ENCODE measurements around the gene ARHGAP10. TPM values are rescaled to one million over a fixed set of nuclear protein-coding genes. Genes with fewer than 3 reads are reported as not detected.

The ARHGAP10 gene
- total RNA-seq, 1 experiment from 2014 or later: 4.8 TPM

DNA sequence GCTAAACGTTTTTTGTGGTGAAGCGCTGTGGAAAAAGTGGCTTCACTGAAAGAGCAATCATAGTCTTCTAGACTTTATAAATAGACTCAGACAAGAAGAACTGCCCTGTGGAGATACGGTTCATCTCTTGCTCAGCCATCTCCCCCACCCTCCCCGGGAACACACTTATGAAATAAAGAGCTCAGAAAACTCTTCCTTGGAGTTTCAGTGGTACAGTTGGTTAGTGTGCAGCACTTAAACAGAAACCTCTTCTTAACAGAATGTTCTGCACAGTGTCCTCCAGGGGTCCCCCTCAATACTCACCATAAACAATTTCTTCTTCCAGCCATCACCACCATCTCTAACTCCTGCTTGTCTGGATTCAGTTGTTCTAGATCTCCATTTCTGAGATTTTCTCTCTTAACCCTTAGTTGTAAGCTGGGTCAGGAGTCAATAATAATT, 313.0 kb downstream of the ARHGAP10 start:
- DNase-seq (ENCODE audit: low spot score): peak; percentile 52
- no peaks in the 10 kb centered on the region for H3K27me3 ChIP-seq (replicated peaks; ENCODE audit: insufficient read depth, low read depth, low read length, poor library complexity)
- H3K9me3 ChIP-seq (ENCODE audit: low read depth, low read length, poor library complexity, severe bottlenecking): no peaks in the 10 kb centered on the region
- TF ChIP-seq, protein P1, sequence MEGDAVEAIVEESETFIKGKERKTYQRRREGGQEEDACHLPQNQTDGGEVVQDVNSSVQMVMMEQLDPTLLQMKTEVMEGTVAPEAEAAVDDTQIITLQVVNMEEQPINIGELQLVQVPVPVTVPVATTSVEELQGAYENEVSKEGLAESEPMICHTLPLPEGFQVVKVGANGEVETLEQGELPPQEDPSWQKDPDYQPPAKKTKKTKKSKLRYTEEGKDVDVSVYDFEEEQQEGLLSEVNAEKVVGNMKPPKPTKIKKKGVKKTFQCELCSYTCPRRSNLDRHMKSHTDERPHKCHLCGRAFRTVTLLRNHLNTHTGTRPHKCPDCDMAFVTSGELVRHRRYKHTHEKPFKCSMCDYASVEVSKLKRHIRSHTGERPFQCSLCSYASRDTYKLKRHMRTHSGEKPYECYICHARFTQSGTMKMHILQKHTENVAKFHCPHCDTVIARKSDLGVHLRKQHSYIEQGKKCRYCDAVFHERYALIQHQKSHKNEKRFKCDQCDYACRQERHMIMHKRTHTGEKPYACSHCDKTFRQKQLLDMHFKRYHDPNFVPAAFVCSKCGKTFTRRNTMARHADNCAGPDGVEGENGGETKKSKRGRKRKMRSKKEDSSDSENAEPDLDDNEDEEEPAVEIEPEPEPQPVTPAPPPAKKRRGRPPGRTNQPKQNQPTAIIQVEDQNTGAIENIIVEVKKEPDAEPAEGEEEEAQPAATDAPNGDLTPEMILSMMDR (conservative IDR thresholded peaks at IDR 0.05; ENCODE audit: low read depth, low read length): peak; percentile 59
- TF ChIP-seq EZH2 (IDR thresholded peaks at IDR 0.05; ENCODE audit: borderline replicate concordance, low read depth, low read length, poor library complexity, severe bottlenecking): no peak
- no peak overlapping the region for H3K27ac ChIP-seq (ENCODE audit: low read depth, low read length, poor library complexity, severe bottlenecking)
- peaks cover 23% of the 10 kb centered on the region for H3K4me1 ChIP-seq (ENCODE audit: insufficient read depth, low read length, poor library complexity, severe bottlenecking)
- ChIA-PET POLR2A (ENCODE audit: low non-redundant PET) (no interaction called here), CTCF (interaction anchor here (0.7 kb wide), 1 partner anchor 1599 kb away, joined by 7 read pairs; no protein-coding TSS in a partner anchor)
- intact Hi-C loops (cut with micrococcal nuclease; ENCODE audit: unreplicated experiment): no loop called here
- BruUV-seq (replicated peaks): no TSS peak
- no peak overlapping the region for H3K4me3 ChIP-seq (ENCODE audit: low read depth, low read length, poor library complexity, severe bottlenecking)
- H3K36me3 ChIP-seq (ENCODE audit: insufficient read depth, low read length, poor library complexity, severe bottlenecking): no peaks in the 10 kb centered on the region

DNA sequence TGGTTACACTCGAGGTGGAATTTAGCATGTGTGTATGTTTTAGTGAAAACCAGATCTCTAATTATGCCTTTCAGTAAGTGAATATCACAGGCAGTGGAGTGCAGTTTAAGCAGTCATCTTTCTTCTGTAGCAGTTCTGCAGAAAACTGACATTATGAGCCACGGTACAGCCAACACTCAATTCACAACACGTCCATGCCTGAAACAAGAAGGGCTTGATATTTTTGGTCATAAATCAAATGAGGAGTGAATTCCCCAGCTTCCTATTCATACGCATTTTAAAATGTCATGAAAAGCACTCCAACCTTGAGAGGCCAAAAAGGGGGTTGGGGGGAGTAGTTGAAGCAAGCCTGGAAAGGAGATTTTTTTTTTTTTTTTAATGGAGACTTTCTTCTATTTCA, 316.7 kb downstream of the ARHGAP10 start:
- TF ChIP-seq, protein P1 (conservative IDR thresholded peaks at IDR 0.05; ENCODE audit: low read depth, low read length): no peak
- no peak for TF ChIP-seq EZH2 (IDR thresholded peaks at IDR 0.05; ENCODE audit: borderline replicate concordance, low read depth, low read length, poor library complexity, severe bottlenecking)
- Histone ChIP-seq H3K4me1 (ENCODE audit: insufficient read depth, low read length, poor library complexity, severe bottlenecking) (peaks cover 42% of the 10 kb centered on the region), H3K27ac (ENCODE audit: low read depth, low read length, poor library complexity, severe bottlenecking) (no peak overlapping the region), H3K9me3 (ENCODE audit: low read depth, low read length, poor library complexity, severe bottlenecking) (no peaks in the 10 kb centered on the region), H3K4me3 (ENCODE audit: low read depth, low read length, poor library complexity, severe bottlenecking) (no peak overlapping the region), H3K36me3 (ENCODE audit: insufficient read depth, low read length, poor library complexity, severe bottlenecking) (no peaks in the 10 kb centered on the region), H3K27me3 (replicated peaks; ENCODE audit: insufficient read depth, low read depth, low read length, poor library complexity) (no peaks in the 10 kb centered on the region)
- no TSS peak for BruUV-seq (replicated peaks)
- POLR2A ChIA-PET (ENCODE audit: low non-redundant PET): no interaction called here
- DNase-seq (ENCODE audit: low spot score): no peak
- intact Hi-C loops (cut with micrococcal nuclease; ENCODE audit: unreplicated experiment): no loop called here
- CTCF ChIA-PET: no interaction called here

DNA sequence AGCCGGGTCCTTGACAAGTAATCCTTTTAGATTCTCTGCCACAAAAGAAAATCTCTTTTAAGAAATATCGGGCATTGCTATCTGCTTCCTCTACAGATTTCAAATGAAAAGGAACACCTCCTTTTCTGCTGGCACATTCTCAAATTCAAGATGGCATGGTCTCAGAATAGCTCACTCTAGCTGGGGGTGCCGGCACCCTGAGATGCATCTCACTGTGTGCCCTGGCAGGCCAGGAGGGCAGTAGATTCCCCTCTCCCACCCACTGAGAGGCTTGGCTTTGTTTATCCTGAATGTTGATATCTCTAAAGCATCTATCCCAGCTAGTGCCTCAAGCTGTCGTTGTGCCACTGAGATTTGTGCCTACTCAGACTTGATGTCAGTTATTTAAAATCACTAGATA, 319.5 kb downstream of the ARHGAP10 start:
- H3K27ac ChIP-seq (ENCODE audit: low read depth, low read length, poor library complexity, severe bottlenecking): no peak overlapping the region
- H3K36me3 ChIP-seq (ENCODE audit: insufficient read depth, low read length, poor library complexity, severe bottlenecking): no peaks in the 10 kb centered on the region
- H3K27me3 ChIP-seq (replicated peaks; ENCODE audit: insufficient read depth, low read depth, low read length, poor library complexity): no peaks in the 10 kb centered on the region
- ChIA-PET CTCF (interaction anchor here (0.7 kb wide), 1 partner anchor 385 kb away, joined by 3 read pairs; no protein-coding TSS in a partner anchor), POLR2A (ENCODE audit: low non-redundant PET) (no interaction called here)
- peaks cover 43% of the 10 kb centered on the region for H3K4me1 ChIP-seq (ENCODE audit: insufficient read depth, low read length, poor library complexity, severe bottlenecking)
- no TSS peak for BruUV-seq (replicated peaks)
- TF ChIP-seq, protein P1 (conservative IDR thresholded peaks at IDR 0.05; ENCODE audit: low read depth, low read length): no peak
- TF ChIP-seq EZH2 (IDR thresholded peaks at IDR 0.05; ENCODE audit: borderline replicate concordance, low read depth, low read length, poor library complexity, severe bottlenecking): no peak
- H3K9me3 ChIP-seq (ENCODE audit: low read depth, low read length, poor library complexity, severe bottlenecking): no peaks in the 10 kb centered on the region
- no peak overlapping the region for H3K4me3 ChIP-seq (ENCODE audit: low read depth, low read length, poor library complexity, severe bottlenecking)
- intact Hi-C loops (cut with micrococcal nuclease; ENCODE audit: unreplicated experiment): no loop called here
- no peak for DNase-seq (ENCODE audit: low spot score)

All from A673 (cell line).